ENCODE measurements around the gene MANSC1.

DNA sequence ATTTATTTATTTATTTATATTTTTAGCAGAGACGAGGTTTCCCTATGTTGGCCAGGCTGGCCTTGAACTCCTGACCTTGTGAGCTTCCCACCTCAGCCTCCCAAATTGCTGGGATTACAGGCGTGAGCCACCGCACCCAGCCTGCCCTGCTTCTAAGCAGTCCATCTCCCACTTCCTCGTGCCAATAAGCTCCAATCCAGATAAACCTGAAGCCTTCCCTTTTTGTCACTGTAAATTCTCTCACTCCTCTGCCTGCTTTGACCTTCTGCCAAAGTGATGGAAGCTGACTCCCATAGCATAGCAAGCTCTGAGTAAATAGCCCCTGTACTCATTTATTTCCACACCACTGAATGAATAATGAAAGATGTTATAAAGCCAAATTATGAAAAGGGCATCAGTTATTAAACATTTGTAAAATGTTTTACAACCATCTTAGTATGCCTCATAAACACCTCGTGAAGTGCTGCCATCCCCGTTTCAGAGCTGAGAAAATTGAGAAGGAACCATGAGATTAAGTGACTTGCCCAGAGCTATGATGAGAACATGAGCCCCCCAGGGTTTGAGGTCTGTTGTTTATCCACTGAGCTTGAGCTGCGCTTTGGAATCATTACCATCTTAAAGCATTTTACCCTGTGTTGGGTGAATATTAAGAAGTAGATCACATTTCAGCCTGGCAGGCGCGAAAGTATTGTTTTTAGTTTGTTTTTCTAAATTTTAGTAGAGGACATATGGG, 30.4 kb downstream of the MANSC1 start:
- TF ChIP-seq, protein P1, sequence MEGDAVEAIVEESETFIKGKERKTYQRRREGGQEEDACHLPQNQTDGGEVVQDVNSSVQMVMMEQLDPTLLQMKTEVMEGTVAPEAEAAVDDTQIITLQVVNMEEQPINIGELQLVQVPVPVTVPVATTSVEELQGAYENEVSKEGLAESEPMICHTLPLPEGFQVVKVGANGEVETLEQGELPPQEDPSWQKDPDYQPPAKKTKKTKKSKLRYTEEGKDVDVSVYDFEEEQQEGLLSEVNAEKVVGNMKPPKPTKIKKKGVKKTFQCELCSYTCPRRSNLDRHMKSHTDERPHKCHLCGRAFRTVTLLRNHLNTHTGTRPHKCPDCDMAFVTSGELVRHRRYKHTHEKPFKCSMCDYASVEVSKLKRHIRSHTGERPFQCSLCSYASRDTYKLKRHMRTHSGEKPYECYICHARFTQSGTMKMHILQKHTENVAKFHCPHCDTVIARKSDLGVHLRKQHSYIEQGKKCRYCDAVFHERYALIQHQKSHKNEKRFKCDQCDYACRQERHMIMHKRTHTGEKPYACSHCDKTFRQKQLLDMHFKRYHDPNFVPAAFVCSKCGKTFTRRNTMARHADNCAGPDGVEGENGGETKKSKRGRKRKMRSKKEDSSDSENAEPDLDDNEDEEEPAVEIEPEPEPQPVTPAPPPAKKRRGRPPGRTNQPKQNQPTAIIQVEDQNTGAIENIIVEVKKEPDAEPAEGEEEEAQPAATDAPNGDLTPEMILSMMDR (conservative IDR thresholded peaks at IDR 0.05 in 1 of 2, IDR thresholded peaks at IDR 0.05 in 1 of 2; ENCODE audit: extremely low read depth in 1 of 2, insufficient read depth in 1 of 2, low read depth in 1 of 2, low read length in 2 of 2) = no peak
- no peak for TF ChIP-seq EZH2 (IDR thresholded peaks at IDR 0.05; ENCODE audit: borderline replicate concordance, low read length)
